NCI-H1048 (cell line): ENCODE data around the gene MUC21.

Source experiments
- DNase-seq: peaks from one replicate; lab custom pipeline; 2025; lab: John Stamatoyannopoulos, UW

Gene MUC21

DNA sequence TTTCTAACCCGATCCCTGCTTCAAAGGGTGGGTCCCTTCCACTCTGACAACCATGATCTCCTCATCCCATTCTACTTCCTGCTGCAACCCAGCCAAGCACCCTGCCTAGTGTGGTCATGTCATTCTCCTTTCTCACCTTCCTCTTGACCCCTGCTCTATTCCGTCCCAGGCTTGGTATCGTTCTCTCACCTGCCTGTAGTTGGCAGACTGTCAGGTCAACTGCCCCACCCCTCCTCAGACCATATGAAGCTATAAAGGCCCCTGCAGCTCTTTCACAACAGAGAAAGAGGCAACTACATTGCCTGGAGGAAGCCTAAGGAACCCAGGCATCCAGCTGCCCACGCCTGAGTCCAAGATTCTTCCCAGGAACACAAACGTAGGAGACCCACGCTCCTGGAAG, at the start of gene MUC21:
Gene MUC21 (plus strand): TSS at position 280 of the 400 bp plus-strand sequence. CDS start 241 bp downstream, outside the sequence.
- no peak for DNase-seq

DNA sequence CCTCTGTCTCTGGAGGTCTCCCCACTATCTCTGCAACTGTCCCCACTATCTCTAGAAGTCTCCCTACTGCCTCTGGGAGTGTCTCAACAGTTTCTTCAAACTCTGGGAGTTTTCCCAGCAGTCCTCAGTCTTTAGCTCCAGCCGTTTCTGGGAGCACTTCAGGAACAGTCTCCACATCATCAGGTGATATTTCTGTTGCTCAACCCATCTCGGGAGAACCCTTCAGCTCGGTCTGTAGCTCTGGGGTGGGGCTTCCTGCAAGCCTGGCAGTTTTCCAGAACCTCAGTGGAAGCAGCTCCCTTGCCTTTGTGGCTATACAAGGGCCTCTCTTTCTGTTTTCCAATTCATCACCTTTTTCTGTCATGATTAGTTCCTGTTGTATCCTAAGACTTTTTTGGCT, 48.5 kb upstream of the MUC21 start:
- no peak for DNase-seq

DNA sequence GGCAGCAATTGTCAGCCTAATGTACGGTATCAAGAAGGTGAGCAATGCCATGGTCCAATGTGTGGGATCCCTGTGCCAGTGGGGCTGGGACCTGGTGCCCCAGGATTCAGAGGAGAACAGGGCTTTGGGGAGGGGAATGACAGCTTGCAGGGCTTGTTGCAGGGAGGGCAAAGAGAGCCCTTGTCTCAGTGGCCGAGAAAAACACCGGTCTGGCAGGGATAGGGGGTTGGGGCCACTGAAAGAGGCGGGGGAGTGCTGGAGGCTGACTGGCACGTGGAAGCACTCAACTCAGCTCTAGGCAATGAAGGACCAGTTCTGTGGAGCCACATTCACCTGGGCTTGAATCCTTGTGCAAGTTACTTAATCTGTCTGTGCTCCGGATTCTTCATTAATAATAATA, 46.3 kb upstream of the MUC21 start:
- no peak for DNase-seq

DNA sequence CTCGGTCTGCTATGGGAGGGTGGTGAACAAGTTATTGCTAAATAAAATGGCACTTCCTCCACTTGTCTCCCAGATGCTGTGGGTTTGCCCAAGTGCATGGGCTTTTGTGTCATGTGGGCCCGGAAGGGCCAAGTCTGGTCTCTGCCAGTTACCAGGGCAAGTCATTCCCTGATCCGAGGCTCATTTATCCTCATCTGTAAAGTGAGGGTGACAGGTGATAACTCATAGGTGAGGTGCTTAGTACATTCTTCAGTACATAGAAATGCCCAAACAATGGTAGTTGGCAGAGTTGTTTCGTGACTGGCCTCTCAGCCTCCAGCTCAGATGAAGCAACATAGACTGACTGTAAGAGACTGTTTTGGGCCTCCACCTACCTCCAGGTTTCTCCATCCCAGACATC, 44.8 kb upstream of the MUC21 start:
- DNase-seq = no peak

DNA sequence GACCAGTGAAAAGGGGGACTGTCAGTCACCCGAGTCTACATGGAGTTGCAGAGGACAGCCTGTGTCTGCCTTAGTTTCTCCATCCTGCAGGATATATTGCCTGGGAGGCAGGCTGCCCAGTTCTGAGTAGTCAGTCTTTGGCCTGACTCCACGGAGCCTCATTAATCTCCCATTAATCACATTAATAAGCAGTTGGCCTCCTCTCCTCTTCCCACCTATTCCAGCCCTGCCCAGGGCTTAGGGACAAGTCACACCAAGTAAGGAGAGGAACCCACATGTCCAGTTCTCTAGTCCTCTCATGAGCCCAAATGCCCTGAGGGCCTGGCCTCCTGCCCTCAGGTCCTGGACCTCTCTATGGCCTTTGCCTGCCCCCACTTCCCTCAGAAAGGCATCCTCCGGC, 44.0 kb upstream of the MUC21 start:
- DNase-seq = no peak

DNA sequence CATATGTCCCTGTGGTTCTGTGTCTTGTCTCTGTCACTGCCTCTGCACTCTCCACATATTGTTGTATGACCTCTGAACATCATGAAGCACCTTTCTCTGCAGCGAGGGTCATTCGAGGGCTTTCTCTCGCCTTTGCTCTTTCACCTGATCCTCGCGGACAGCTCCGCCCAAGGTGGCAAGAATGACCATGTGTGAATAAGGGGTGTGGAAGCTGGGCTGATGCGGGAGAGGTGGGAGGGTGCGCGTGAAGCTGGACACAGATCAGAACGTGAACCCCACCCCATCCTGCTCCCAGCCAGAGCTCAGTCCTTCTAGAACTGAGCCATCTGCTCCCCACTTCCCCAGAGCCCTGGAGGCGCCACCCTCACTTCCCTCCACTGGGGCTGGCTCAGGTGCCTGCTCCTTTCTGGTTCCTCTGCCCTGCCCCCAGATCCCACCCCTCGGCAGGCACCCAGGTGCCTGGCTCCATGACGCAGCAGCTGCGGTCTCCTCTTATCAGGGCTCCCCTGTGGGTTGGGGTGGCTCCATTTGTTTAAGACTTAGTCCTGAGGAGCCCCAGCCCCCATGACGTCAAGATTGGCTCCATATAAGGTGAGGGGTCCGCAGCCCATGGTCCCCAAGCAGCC, 43.0 kb upstream of the MUC21 start, which contains the start of gene MUCL3:
Gene MUCL3 (plus strand): TSS at position 613 of the 626 bp plus-strand sequence. CDS start 27 bp downstream, outside the sequence.
- no peak for DNase-seq

DNA sequence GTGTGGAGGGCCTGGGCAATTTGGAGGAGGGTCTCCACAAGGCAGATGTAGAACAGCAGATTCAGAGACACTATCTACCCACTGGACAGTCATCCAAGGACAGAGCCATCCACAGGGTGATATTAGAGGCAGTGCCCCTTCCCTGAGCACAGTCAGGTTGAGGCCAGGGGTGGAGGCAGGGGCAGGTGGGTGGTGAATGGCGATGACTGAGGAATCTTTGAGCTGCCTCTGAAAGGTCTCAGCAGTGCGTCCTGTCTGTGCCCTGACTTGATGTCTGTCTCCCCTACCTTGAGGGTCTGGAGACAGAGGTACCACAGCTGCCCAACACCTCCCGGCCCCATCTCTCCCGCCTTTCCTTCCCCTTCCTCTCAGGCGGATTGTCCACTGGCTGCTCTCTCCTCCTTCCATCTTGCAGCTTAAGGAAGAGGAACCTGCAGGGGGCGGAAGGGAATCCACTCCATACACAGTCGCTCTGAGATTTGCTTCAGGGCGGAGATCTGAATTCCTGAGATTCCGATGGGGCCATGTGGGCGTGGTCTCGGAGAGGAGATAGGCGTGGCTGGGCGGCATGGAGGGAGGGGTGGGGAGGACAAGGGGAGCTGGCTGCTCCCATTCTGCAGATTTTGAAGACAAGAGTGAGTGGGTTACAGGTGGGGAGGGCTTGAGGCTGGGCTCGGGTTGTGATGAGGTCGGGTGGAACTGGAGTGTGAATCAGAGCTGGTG, 41.0 kb upstream of the MUC21 start:
- DNase-seq = peak; percentile 40

DNA sequence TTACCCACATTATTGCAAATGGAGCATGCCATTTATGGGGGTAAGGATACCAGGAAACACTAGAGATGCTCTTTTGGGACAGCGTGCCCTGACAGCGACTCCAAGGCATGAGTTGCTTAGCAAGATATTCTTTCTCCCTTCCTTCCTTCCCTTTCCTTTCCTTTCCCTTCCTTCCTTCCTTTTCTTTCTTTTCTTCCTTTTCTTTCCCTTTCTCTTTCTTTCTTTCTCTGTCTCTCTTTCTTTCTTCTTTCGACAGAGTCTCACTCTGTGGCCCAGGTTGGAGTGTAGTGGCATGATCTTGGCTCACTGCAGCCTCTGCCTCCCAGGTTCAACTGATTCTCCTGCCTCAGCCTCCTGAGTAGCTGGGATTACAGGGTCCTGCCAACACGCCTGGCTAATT, 39.5 kb upstream of the MUC21 start:
- DNase-seq = no peak

DNA sequence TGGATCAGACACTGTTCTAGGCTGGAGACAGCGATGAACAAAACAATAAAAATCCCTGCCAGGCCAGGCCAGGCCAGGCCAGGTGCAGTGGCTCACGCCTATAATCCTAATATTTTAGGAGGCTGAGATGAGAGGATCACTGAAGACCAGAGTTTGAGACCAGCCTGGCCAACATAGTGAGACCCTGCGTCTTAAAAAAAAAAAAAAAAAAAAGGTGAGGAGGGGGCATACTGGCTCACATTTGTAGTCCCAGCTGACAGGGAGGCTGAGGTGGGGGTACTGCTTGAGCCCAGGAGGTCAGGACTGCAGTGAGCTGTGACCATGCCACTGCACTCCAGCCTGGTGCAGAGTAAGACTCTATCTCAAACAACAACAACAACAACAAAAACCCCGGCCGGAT, 38.2 kb upstream of the MUC21 start:
- no peak for DNase-seq

DNA sequence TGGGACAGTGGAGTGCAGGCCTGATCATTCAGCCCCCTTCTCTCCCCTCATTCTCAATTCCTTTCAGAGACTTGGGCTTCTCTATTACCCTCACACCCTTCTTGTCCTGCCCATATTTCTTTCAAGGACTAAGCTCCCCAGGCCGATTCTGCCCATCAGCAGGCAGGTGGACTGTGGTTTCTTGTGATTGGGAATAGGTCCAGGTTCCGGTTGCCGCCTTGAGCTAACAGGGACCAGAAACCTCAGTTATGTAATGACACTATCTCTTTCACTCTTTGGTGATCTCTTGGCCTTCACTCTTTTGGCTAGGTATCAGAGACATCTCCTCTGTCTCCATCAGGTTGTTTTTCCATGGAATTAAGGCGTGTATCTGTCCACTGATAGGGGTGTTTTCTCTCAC, 36.3 kb upstream of the MUC21 start:
- DNase-seq = no peak

DNA sequence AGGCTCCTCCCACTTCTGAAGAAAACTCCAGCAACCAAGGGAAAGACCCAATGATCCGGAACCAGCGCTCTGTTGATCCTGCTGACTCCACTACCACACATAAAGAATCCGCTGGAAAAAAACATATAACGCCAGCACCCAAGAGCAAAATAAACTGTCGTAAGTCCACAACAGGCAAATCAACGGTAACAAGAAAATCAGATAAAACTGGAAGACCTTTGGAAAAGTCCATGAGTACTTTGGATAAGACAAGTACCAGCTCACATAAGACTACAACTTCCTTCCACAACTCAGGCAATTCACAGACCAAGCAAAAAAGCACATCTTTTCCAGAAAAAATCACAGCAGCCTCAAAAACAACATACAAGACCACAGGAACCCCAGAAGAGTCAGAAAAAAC, 34.7 kb upstream of the MUC21 start:
- DNase-seq = no peak

DNA sequence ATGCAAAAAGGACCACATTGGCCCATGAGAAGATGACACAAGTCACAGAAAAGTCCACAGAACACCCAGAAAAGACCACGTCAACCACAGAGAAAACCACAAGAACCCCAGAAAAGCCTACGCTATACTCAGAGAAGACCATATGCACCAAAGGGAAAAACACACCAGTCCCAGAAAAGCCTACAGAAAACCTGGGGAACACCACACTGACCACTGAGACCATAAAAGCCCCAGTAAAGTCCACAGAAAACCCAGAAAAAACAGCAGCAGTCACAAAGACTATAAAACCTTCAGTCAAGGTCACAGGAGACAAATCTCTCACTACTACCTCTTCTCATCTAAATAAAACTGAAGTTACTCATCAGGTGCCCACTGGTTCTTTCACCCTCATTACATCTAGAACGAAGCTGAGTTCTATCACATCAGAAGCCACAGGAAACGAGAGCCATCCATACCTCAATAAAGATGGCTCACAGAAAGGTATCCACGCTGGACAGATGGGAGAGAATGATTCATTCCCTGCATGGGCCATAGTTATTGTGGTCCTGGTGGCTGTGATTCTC, 31.5 kb upstream of the MUC21 start:
- no peak for DNase-seq

DNA sequence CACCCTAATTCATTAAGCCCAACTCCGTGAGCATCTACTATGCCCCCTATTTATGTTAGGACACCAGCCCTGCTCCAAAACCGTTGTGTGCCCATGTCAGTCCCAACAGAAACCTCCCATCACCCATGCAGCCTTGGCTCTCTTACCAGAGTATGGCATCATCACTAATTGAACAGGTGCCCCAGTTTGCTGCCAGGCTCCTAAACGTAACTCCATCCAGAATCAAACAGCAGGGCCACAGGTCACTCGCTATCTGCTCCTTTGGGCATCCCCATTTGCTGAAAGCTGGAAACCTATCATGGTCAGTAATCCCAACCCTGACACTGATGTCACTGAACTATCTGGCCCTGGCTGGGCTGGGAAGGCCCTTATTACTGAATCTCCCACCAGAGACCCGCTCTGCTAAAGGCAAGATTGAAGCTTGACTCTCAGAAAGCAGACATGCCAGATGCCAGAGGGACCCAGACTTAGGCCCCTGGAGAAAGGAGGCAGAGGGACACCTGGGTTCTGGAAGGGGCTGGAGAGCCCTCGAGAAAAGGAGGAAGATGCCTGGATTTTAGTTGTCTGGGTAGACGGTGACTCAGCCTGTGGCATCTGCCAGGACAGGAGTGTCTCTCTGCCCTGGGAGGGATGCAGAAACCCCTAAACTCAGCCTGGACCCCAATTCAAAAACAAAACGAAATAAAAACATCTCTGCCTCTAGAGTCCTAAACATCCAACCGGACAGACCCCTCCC, 28.7 kb upstream of the MUC21 start:
- no peak for DNase-seq

DNA sequence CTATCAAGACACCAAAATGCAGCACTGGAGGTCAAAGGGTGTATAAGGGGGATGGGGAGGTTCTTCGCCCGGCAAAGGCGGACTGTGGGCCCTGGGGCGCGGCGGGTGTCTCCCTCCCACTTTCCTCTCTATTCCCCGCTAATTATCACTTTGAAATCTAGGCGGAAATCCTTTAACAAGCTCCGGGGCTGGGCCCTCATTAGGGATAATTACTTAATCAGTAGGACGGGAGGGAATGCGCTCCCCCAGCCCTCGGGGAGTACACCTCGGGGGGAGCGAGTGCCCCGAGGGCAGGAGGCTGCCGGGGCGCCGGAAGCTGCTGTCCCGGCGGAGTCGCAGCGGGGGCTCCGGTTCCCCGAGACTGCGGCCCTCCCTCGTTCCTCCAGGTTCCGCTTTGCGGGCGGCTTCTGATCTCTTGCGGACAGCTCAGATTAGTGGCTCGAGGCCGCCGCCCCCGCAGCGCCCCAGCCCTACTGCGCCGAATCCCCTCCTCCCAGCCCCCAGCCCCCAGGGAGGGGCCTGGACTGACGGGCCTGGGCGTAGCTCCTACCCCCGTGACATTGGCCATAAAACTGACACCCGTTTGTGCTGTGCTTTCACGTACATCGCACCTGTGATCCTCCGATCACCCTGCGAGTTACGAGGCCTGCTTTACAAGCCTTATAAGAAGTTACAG, 28.0 kb upstream of the MUC21 start:
- DNase-seq = no peak

DNA sequence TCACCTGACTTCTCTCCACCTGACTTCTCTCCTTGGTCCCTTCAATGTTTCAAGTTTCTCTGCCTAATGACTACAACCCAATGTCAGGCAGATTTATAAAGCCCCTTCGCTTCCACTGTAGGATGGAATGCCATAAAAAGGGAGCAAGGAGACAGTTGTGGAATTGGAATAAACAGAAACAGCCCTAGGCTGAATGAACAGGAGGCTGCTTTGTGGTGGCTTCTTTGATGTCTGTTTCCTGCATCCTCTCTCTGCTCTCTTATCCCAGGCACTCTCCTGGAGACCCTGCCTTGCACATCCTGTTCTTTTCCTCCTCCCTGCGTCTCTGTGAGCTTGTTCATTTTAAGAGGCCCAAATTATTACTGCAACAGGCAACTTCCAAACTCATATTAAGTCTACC, 25.8 kb upstream of the MUC21 start:
- DNase-seq = no peak

DNA sequence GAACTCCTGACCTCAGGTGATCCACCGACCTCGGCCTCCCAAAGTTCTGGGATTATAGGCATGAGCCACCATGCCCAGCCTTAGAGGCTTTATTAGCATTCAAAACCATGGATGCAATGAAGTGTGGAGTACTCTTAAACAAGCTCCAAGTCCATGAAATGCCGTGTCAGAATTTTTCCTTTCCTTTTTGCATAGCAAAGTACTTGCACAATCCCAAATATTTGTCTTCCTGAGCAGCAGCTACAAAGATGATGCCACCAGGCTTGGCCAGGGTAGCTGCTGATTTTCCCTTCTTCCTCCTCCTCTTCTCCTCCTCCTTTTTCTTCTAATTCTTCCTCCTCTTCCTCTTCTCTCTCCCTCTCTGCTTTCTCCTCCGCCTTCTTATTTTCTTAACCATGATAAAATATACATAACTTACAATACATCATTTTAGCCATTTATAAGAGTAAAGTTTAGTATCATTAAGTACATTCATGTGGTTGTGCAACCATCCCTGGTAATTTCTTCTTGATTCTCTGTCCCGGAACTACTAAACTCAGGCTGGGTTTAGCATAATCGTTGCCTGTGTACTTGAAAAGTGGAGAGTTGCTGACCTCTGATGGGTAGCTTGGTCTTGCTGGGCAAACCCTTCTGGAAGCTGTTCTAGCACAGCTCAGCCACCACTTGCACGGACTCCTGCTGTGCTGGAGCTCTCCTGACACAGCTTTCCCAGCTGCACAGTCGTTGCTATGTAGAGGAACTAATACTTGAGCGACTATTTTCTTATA, 22.4 kb upstream of the MUC21 start:
- DNase-seq = no peak

DNA sequence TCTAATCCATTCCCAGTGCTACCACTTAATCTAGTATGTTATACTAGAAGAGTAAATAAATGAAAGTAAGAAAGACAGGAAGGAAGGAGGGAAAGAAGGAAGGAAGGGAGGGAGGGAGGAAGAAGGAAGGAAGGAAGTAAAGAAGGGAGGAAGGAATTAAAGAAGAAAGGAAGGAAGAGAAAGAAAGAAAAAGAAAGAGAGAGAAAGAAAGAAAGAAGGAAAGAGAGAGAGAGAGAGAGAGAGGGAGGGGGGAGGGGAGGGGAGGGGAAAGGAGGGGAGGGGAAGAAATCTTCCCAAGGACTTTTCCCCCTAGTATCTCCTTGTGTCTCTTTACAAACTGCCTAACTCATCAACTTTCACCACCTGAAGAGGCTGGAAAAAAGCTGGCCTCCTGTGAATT, 20.8 kb upstream of the MUC21 start:
- no peak for DNase-seq

DNA sequence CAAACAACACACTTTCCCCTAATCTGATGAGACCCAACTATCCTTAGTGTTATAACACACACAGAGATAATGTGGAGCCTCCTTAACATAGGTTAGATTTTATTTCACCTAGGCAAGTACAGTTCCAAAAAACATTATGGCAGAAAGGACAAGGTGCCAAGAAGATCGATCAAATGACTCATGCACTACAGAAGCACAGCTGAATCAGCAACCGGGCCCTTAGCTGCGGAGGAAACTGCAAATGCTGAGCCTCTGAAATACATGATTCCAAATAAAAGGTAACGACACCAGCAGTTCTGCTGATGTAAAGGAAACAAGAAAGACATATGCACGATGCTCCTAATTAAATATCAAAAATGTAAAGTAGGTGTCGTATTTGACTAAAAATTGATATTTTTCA, 19.9 kb upstream of the MUC21 start:
- DNase-seq = no peak

DNA sequence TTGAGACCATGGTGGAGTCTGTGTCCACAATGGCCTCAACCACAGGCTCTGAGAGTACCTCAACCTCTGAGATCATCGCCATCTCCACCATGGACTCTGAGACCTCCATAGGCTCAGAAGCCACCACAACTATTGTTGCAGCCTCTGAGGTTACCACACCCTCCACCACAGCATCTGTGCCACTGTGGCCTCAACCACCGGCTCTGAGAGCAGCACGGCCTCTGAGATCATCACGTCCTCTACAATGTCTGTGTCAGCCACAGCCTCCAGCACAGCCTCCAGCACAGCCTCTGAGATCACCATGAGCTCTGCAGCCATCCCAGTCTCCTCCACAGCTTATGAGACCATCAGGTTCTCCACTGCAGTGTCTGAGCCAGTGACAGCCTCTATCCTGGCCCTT, 19.4 kb upstream of the MUC21 start:
- DNase-seq = no peak

DNA sequence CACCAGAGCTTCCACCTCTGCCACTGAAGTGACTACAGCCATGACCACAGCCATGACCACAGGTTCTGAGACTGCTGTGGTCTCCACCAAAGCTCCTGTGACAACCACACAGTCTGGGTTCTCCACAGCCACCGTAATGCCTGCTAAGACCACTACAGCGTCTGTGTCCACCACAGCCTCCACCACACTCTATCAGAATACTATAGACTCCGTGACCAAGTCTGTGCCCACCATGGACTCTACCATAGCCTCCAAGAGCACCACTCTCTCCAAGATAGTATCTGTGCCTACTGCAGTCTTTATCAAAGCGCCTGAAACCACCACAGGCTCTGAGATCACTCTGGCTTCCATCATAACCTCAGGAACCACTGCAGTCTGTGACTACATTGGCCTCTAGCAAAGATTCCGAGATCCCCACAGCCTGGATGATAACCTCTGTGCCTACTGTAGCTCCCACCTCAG, 18.3 kb upstream of the MUC21 start:
- no peak for DNase-seq

DNA sequence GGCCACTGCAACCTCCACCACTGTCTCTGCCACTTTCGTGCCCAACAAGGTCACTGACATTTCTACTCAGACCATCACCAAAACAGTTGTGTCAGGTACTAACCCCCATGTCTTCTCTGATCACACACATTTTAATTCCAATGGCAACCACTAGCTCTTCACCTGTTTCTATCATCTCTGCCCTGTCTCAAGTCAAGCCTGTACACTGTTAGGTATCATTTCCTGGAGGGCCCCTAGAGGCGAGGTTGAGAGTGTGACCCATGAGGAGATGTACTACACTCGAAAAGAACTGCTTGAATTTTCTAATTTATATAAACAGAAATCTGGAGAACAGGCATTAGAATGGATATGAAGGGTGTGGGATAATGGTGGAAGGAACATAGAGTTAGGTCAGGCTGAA, 17.4 kb upstream of the MUC21 start:
- DNase-seq = no peak
